Stimulated activated CD8-positive, alpha-beta memory T cell treated with anti-CD3 and anti-CD28 coated beads, Interleukin-4, amount 100 ng/mL, for 1 hour (primary cell): ENCODE measurements around the gene HSPA2.
"Not testable (repeated sequence)": the region's sequence is repeated elsewhere in the genome, so short reads cannot be mapped to it uniquely, and the experiment has no call there.

ENCODE experiments used
- DNase-seq, 2 donors: peaks; one replicate each; pipeline ENCODE4 v3.0.0-alpha.2; 2020; ENCODE audit warnings: low read depth in 2 of 2, low spot score in 1 of 2

Gene HSPA2

DNA sequence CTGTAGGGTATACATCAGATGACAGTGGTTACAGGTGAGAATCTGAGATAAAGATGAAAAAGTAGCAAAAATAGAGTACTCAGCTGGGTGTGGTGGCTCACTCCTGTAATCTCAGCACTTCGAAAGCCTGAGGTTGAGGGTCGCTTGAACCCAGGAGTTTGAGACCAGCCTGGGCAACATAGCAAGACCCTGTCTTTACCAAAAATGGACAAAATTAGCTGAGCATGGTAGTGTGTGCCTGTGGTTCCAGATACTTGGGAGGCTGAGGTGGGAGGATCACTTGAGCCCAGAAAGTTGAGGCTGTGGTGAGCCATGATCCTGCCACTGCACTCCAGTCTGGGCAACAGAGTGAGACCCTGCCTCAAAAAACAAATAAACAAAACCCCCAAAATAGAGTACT lies 17.7 kb downstream of the HSPA2 start:
- DNase-seq, result not testable (repeated sequence)

DNA sequence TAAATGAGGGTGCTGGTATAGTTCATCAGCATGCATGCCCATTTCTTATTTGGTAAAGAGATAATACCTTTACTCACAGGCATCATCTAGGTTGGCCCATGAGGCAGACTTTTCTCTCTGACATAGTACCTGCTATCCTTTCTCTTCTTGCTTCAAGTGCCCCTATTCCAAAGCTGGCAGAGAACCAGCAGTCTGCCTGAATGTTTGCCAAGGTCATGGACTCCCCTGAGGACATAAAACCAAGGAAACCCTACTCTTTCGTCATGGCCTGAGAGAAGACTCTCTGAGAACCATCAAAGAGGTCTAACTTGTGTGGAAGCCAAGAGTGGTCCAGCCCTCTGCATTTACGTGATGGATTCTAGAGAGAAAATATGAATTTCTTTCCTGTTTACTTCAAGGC lies 21.1 kb downstream of the HSPA2 start:
- DNase-seq, result no peak

- DNase-seq, result no peak
These were observed 21.9 kb downstream of the HSPA2 start for GRCh38 chr14:64562436-64562835.

- no peak for DNase-seq
These were observed 23.2 kb downstream of the HSPA2 start for GRCh38 chr14:64563696-64564095.

DNA sequence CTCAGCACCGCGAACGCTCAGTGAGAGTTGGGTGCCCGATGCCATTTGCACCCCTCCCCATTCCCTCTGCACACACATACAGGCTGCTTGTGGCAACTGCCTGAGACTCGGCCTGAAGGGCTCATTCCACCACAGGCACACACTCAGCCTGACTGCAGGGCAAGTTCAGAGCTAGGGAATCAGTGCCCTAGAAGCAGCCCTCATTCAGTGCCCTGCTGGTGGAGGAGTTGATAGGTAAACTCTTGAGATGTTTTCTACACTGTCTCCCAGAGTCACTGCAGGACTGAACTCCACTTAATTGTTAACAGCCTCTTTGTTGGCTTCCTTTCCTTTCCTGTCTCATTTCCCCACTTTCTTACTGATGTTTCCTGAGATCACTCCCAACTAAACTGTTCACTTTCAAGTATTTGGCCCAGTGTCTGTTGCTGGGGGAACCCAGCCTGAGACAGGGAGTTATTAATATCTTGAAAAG lies 26.1 kb downstream of the HSPA2 start:
- DNase-seq, result no peak

- no peak for DNase-seq
These were observed 28.6 kb downstream of the HSPA2 start for GRCh38 chr14:64569138-64569631.

DNA sequence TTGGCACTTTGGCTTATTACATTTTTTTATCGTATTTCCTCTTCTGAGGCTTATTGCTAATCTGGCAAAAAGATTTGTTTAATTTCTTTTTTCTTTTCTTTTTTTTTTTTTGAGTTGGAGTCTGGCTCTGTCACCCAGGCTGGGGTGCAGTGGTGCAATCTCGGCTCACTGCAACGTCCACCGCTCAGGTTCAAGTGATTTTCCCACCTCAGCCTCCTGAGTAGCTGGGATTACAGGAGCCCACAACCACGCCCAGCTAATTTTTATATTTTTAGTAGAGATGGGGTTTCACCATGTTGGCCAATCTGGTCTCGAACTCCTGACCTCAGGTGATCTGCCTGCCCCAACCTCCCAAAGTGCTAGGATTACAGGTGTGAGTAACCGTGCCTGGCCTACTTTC lies 29.1 kb downstream of the HSPA2 start:
- DNase-seq, result not testable (repeated sequence)

DNA sequence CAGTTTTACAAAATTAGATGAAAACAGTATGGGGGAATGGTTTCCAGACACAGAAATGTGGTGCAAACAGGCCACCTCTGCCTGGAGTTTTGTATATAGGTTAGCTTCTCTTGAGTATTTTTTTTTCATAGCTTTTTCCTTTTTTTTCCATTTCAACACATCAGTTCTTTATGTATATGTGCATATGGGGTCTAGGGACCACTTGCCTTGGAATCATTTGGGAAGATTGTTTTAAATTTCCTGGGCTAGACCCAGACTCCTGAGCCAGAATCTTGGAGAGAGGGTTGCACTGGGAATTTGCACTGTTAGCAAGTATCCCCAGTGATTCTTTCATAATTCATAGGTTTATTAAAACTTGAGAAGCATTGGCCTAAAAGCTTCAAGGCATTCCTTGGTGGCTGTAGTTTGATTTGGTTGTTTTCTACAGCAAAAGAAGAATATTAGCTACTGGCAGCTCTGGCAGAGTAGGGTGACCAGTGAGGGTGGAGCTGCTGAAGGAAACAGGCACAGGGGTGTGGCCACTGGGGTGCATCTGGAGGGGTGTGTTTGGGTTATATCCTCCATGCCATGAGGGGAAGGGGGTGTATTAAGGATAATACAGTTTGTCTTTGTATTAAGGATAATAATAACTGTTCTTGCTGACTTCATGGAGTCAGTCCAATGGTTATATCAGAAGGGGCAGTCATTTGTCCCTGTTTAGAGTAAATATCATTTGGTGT lies 32.0 kb downstream of the HSPA2 start:
- no peak for DNase-seq

- no peak for DNase-seq
These were observed 32.6 kb downstream of the HSPA2 start for GRCh38 chr14:64573109-64573508.

GRCh38 chr14:64574371-64575107 lies 34.0 kb downstream of the HSPA2 start:
- no peak for DNase-seq

- no peak for DNase-seq
These were observed 36.7 kb downstream of the HSPA2 start for GRCh38 chr14:64577211-64577610.

DNA sequence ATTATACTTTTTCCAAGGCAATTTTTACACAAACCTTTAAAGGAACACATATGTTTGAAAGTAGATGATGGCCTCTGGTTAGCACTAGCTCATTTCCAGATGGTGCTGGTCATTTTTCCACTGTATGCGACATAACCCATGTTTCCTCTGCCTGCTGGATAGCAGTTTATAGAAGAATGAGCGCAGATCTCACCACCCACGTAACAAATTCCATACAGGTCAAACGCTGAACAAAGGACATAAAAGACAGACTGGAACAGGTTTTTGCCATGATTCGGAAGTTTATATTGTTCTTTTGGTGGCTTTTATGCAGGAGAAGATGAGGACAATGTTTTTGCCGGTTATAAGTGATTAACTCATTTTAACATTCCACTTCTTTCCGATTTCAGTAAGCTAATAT lies 39.9 kb downstream of the HSPA2 start:
- no peak for DNase-seq

DNA sequence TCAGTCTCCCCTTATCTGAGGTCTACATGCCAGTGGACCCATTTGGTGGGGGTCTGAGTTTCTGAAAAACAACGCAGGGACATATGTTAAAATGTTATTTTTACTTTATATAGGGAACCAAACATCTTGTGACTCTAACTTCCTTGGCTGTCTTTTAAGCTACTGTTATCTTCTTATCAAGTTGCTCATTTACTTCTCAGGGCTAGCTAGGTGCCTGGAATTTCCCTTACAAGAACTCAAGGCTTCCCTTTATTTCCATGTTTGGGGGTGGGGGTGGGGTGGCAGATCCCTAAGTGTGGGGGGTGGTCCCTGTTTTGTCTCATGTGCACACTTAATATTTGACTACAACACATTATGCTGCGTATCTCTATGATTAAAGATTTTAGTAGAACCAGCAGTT lies 40.8 kb downstream of the HSPA2 start:
- no peak for DNase-seq

- no peak for DNase-seq
These were observed 41.3 kb downstream of the HSPA2 start for GRCh38 chr14:64581817-64582216.

GRCh38 chr14:64584190-64584589 lies 43.6 kb downstream of the HSPA2 start:
- no peak for DNase-seq

GRCh38 chr14:64591809-64592208 lies 51.3 kb downstream of the HSPA2 start:
- DNase-seq, result no peak
